ENCODE results near the gene SLC9A5.

- TF ChIP-seq NR2C2 (CRISPR knock-in tag; IDR thresholded peaks at IDR 0.05) = no peak
- TF ChIP-seq NFYB (CRISPR knock-in tag; conservative IDR thresholded peaks at IDR 0.05; ENCODE audit: low read depth) = no peak
- no peak for TF ChIP-seq MAX (CRISPR knock-in tag; IDR thresholded peaks at IDR 0.05)
- TF ChIP-seq CTCF (IDR thresholded peaks at IDR 0.05) = no peak
- no peak for TF ChIP-seq CDX4 (CRISPR knock-in tag; IDR thresholded peaks at IDR 0.05; ENCODE audit: borderline replicate concordance)
These were observed 54.2 kb downstream of the SLC9A5 start for GRCh38 chr16:67302970-67303369.

Data from WTC11 (cell line).